ENCODE results near the gene RGS5.
"Not testable (repeated sequence)": the region's sequence is repeated elsewhere in the genome, so short reads cannot be mapped to it uniquely, and the experiment has no call there.

- TF ChIP-seq, protein P1, sequence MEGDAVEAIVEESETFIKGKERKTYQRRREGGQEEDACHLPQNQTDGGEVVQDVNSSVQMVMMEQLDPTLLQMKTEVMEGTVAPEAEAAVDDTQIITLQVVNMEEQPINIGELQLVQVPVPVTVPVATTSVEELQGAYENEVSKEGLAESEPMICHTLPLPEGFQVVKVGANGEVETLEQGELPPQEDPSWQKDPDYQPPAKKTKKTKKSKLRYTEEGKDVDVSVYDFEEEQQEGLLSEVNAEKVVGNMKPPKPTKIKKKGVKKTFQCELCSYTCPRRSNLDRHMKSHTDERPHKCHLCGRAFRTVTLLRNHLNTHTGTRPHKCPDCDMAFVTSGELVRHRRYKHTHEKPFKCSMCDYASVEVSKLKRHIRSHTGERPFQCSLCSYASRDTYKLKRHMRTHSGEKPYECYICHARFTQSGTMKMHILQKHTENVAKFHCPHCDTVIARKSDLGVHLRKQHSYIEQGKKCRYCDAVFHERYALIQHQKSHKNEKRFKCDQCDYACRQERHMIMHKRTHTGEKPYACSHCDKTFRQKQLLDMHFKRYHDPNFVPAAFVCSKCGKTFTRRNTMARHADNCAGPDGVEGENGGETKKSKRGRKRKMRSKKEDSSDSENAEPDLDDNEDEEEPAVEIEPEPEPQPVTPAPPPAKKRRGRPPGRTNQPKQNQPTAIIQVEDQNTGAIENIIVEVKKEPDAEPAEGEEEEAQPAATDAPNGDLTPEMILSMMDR (optimal IDR thresholded peaks at IDR 0.05 in 1 of 3, IDR thresholded peaks at IDR 0.05 in 1 of 3, conservative IDR thresholded peaks at IDR 0.05 in 1 of 3; ENCODE audit: extremely low read depth in 1 of 3, insufficient read depth in 2 of 3, low read length in 3 of 3): not testable (repeated sequence)
- not testable (repeated sequence) for TF ChIP-seq EZH2 (IDR thresholded peaks at IDR 0.05; ENCODE audit: low read length)
These were observed 41.9 kb upstream of the RGS5 start for GRCh38 chr1:163244648-163245047.
